ENCODE measurements around the gene MAGI1.
A peak's percentile ranks its signal among the peaks of the same experiment; 100 is the strongest.
"Not testable (repeated sequence)": the region's sequence is repeated elsewhere in the genome, so short reads cannot be mapped to it uniquely, and the experiment has no call there.

The MAGI1 gene

GRCh38 chr3:65550137-65550536 is 488.6 kb downstream of the MAGI1 start:
- DNase-seq = no peak

GRCh38 chr3:65549626-65549959 is 489.1 kb downstream of the MAGI1 start:
- DNase-seq = no peak

- DNase-seq = no peak
These were observed 489.7 kb downstream of the MAGI1 start for GRCh38 chr3:65548848-65549625.

- no peak for DNase-seq
These were observed 493.3 kb downstream of the MAGI1 start for GRCh38 chr3:65545429-65545828.

- DNase-seq = not testable (repeated sequence)
These were observed 495.3 kb downstream of the MAGI1 start for GRCh38 chr3:65543391-65543790.

GRCh38 chr3:65540666-65541065 is 498.1 kb downstream of the MAGI1 start:
- no peak for DNase-seq

- no peak for DNase-seq
These were observed 499.1 kb downstream of the MAGI1 start for GRCh38 chr3:65539616-65540015.

- DNase-seq = no peak
These were observed 500.6 kb downstream of the MAGI1 start for GRCh38 chr3:65538101-65538500.

GRCh38 chr3:65537109-65537508 is 501.6 kb downstream of the MAGI1 start:
- DNase-seq = no peak

GRCh38 chr3:65535260-65535659 is 503.5 kb downstream of the MAGI1 start:
- DNase-seq = no peak

- peak; percentile 40 to 87 for DNase-seq
These were observed 503.9 kb downstream of the MAGI1 start for GRCh38 chr3:65534805-65535204.

- no peak for DNase-seq
These were observed 506.0 kb downstream of the MAGI1 start for GRCh38 chr3:65532749-65533148.

- DNase-seq = no peak
These were observed 506.5 kb downstream of the MAGI1 start for GRCh38 chr3:65532215-65532614.

- no peak for DNase-seq
These were observed 507.2 kb downstream of the MAGI1 start for GRCh38 chr3:65531499-65531898.

- no peak for DNase-seq
These were observed 512.1 kb downstream of the MAGI1 start for GRCh38 chr3:65526656-65527055.

- DNase-seq = no peak
These were observed 514.1 kb downstream of the MAGI1 start for GRCh38 chr3:65524584-65524983.

- DNase-seq = no peak
These were observed 514.8 kb downstream of the MAGI1 start for GRCh38 chr3:65523878-65524277.

- no peak for DNase-seq
These were observed 517.7 kb downstream of the MAGI1 start for GRCh38 chr3:65521032-65521431.

- DNase-seq = no peak
These were observed 521.7 kb downstream of the MAGI1 start for GRCh38 chr3:65516998-65517397.

- not testable (repeated sequence) for DNase-seq
These were observed 524.4 kb downstream of the MAGI1 start for GRCh38 chr3:65514317-65514716.

- not testable (repeated sequence) for DNase-seq
These were observed 529.3 kb downstream of the MAGI1 start for GRCh38 chr3:65509423-65509794.

- DNase-seq = peak in 1 of 2 experiments; percentile 34
These were observed 529.8 kb downstream of the MAGI1 start for GRCh38 chr3:65508750-65509422.

- no peak for DNase-seq
These were observed 531.3 kb downstream of the MAGI1 start for GRCh38 chr3:65507437-65507836.

- no peak for DNase-seq
These were observed 534.9 kb downstream of the MAGI1 start for GRCh38 chr3:65503776-65504175.

GRCh38 chr3:65502526-65502925 is 536.2 kb downstream of the MAGI1 start:
- no peak for DNase-seq
